Measurements from ENCODE around the gene ZNF747.

The ZNF747 gene

DNA sequence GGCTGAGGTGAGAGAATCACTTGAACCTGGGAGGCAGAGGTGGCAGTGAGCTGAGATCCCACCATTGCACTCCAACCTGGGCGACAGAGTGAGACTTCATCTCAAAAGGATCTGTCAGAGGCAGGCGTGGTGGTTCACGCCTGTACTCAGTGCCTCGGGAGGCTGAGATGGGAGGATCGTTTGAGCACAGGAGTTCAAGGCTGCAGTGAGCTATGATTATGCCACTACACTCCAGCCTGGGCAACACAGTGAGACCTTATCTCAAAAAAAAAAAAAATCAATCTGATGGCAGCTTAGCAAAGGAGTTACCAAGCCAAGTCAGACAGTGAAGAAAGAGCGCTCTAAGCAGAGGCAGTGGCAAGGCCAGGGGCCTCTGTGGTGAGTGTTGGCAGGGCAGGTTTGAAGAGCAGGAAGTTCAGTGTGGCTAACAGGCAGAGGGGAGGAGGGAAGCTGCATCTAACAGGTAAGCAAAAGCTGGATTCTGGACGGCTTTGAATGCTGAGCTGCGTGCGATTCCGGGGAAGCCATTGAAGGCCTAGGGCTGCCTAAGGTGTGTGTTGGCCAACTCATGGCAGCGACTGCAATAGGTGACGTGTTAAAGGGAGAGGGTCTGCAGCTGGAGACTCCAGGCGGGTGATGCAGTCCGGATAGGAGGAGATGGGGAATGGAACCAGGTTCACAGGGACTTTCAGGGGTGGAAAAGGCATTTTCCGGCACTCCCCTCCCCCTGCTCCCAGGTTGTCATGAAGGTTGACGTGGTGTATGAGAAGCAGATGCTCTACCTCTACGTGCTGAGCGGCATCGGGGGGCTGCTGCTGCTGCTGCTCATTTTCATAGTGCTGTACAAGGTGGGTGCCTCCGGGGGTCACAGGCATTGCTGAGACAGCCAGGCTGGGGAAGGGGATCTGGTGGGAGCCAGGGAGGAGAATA is 15.3 kb downstream of the ZNF747 start:
- ChIA-PET CTCF (interaction anchor here (1.8 kb wide), 1 partner anchor 89 kb away, joined by 8 read pairs; the partner anchor contains the start of gene DCTPP1), POLR2A (interaction anchor here (1.1 to 2.0 kb wide), 5 partner anchors 10 to 89 kb away, joined by 3 to 7 read pairs (median 5); partner anchors contain the start of genes DCTPP1, SEPHS2 and ZNF764)
- TF ChIP-seq CTBP1 (IDR thresholded peaks at IDR 0.05; ENCODE audit: borderline replicate concordance) (no peak), FOXA1 (IDR thresholded peaks at IDR 0.05) (no peak), HDGF (IDR thresholded peaks at IDR 0.05; ENCODE audit: borderline replicate concordance) (no peak), ARNT (IDR thresholded peaks at IDR 0.05) (no peak), L3MBTL2 (conservative IDR thresholded peaks at IDR 0.05) (no peak), ZNF384 (IDR thresholded peaks at IDR 0.05) (no peak), NFRKB (IDR thresholded peaks at IDR 0.05) (no peak), LEF1 (IDR thresholded peaks at IDR 0.05; ENCODE audit: borderline replicate concordance) (no peak), SUZ12 (IDR thresholded peaks at IDR 0.05) (no peak), BHLHE40 (IDR thresholded peaks at IDR 0.05; ENCODE audit: borderline replicate concordance) (no peak), ELF4 (IDR thresholded peaks at IDR 0.05) (no peak), FOXM1 (IDR thresholded peaks at IDR 0.05; ENCODE audit: borderline replicate concordance) (no peak), FOXK2 (IDR thresholded peaks at IDR 0.05) (no peak), SP1 (IDR thresholded peaks at IDR 0.05) (no peak)
- TF ChIP-seq, protein P1, sequence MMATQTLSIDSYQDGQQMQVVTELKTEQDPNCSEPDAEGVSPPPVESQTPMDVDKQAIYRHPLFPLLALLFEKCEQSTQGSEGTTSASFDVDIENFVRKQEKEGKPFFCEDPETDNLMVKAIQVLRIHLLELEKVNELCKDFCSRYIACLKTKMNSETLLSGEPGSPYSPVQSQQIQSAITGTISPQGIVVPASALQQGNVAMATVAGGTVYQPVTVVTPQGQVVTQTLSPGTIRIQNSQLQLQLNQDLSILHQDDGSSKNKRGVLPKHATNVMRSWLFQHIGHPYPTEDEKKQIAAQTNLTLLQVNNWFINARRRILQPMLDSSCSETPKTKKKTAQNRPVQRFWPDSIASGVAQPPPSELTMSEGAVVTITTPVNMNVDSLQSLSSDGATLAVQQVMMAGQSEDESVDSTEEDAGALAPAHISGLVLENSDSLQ (IDR thresholded peaks at IDR 0.05), result no peak
- no peak for DNase-seq (ENCODE audit: extremely low spot score)

DNA sequence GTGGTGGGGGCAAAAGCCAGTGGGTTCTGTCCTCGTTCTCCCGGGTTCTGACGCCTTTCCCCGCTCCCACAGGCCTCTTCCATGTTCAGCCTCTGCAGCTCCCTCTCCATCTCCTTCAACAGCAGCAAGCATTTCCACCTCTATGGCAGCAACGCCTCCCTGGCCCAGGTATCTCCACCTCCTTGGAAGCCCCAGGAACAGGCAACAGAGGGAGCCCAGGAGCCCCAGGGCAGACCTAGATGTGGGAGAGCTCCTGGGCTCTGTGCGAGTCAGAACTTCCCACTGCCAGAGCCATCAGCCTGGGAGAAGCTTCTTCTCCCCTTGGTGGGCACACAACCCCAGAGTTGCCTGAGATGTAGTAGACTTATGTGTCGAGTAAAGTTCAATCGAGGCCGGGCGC is 16.1 kb downstream of the ZNF747 start:
- ChIA-PET CTCF (interaction anchor here (1.8 kb wide), 1 partner anchor 89 kb away, joined by 8 read pairs; the partner anchor contains the start of gene DCTPP1), POLR2A (interaction anchor here (1.1 to 2.0 kb wide), 5 partner anchors 10 to 89 kb away, joined by 3 to 7 read pairs (median 5); partner anchors contain the start of genes DCTPP1, SEPHS2 and ZNF764)
- no peak for DNase-seq (ENCODE audit: extremely low spot score)
- TF ChIP-seq HDGF (IDR thresholded peaks at IDR 0.05; ENCODE audit: borderline replicate concordance), result no peak
- TF ChIP-seq BHLHE40 (IDR thresholded peaks at IDR 0.05; ENCODE audit: borderline replicate concordance), result no peak
- TF ChIP-seq FOXM1 (IDR thresholded peaks at IDR 0.05; ENCODE audit: borderline replicate concordance), result no peak
- TF ChIP-seq, protein P1 (IDR thresholded peaks at IDR 0.05), result no peak
- TF ChIP-seq TARDBP (IDR thresholded peaks at IDR 0.05), result no peak
- TF ChIP-seq ARNT (IDR thresholded peaks at IDR 0.05), result no peak
- no peak for TF ChIP-seq CTBP1 (IDR thresholded peaks at IDR 0.05; ENCODE audit: borderline replicate concordance)
- no peak for TF ChIP-seq ELF4 (IDR thresholded peaks at IDR 0.05)
- no peak for TF ChIP-seq LEF1 (IDR thresholded peaks at IDR 0.05; ENCODE audit: borderline replicate concordance)
- TF ChIP-seq FOXK2 (IDR thresholded peaks at IDR 0.05), result no peak
- TF ChIP-seq SUZ12 (IDR thresholded peaks at IDR 0.05), result no peak
- TF ChIP-seq NFRKB (IDR thresholded peaks at IDR 0.05), result no peak

DNA sequence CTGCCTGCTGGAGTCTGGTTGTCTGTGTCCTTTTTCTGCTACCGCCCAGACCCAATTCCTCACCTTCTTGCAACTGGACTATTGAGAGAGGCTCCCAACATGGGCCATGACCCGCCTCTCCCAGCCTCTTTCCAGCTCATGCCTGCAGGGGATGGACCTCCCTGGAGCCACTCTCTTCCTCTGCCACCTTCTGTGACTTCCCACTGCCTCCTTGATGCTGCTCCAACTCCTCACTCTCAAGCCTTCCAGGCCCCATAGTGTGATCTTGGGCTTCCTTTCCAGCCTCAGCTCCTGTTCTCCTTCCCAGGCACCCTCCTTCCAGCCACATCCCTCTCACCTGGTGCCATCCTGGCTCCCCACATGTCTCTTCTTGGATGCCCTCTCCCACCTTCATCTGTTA is 19.4 kb downstream of the ZNF747 start:
- CTCF ChIA-PET, result no interaction called here
- no peak for DNase-seq (ENCODE audit: extremely low spot score)
- POLR2A ChIA-PET, result interaction anchor here (2.0 kb wide), 1 partner anchor 10 kb away, joined by 8 read pairs; no protein-coding TSS in a partner anchor
- TF ChIP-seq HDGF (IDR thresholded peaks at IDR 0.05; ENCODE audit: borderline replicate concordance) (no peak), FOXK2 (IDR thresholded peaks at IDR 0.05) (no peak), CTBP1 (IDR thresholded peaks at IDR 0.05; ENCODE audit: borderline replicate concordance) (no peak), FOXM1 (IDR thresholded peaks at IDR 0.05; ENCODE audit: borderline replicate concordance) (no peak), TARDBP (IDR thresholded peaks at IDR 0.05) (no peak), L3MBTL2 (conservative IDR thresholded peaks at IDR 0.05) (no peak), FOXA1 (IDR thresholded peaks at IDR 0.05) (no peak), SUZ12 (IDR thresholded peaks at IDR 0.05) (no peak), BHLHE40 (IDR thresholded peaks at IDR 0.05; ENCODE audit: borderline replicate concordance) (no peak), NFRKB (IDR thresholded peaks at IDR 0.05) (no peak), ELF4 (IDR thresholded peaks at IDR 0.05) (no peak), LEF1 (IDR thresholded peaks at IDR 0.05; ENCODE audit: borderline replicate concordance) (no peak), SP1 (IDR thresholded peaks at IDR 0.05) (no peak), ARNT (IDR thresholded peaks at IDR 0.05) (no peak), ZNF384 (IDR thresholded peaks at IDR 0.05) (no peak)
- TF ChIP-seq, protein P1 (IDR thresholded peaks at IDR 0.05), result no peak

DNA sequence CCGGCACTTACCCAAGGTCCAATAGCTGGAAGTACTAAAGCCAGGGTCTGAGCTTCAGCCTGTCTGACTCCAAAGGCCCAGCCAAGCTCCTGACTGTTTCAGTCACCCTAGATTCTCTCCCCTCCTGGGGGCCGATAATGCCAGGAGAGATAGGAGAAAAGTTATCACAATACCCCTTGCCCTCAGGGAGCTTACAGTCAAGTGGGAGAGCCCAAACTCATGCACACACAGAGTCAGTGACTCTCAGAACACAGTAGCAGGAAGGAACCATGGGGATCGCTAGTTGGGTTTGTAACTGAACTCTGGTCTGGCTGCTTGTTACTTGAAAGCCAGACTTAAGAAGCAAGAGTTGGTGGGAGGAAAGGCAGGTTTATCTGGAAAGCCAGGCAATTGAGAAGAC is 23.1 kb downstream of the ZNF747 start:
- POLR2A ChIA-PET, result interaction anchor here (1.4 to 3.3 kb wide), 2 partner anchors 11 to 13 kb away, joined by 4 to 19 read pairs; no protein-coding TSS in a partner anchor
- DNase-seq (ENCODE audit: extremely low spot score), result no peak
- CTCF ChIA-PET, result interaction anchor here (1.2 kb wide), 1 partner anchor 17 kb away, joined by 3 read pairs; no protein-coding TSS in a partner anchor
- TF ChIP-seq FOXM1 (IDR thresholded peaks at IDR 0.05; ENCODE audit: borderline replicate concordance) (no peak), ZNF384 (IDR thresholded peaks at IDR 0.05) (no peak), CTBP1 (IDR thresholded peaks at IDR 0.05; ENCODE audit: borderline replicate concordance) (no peak)

DNA sequence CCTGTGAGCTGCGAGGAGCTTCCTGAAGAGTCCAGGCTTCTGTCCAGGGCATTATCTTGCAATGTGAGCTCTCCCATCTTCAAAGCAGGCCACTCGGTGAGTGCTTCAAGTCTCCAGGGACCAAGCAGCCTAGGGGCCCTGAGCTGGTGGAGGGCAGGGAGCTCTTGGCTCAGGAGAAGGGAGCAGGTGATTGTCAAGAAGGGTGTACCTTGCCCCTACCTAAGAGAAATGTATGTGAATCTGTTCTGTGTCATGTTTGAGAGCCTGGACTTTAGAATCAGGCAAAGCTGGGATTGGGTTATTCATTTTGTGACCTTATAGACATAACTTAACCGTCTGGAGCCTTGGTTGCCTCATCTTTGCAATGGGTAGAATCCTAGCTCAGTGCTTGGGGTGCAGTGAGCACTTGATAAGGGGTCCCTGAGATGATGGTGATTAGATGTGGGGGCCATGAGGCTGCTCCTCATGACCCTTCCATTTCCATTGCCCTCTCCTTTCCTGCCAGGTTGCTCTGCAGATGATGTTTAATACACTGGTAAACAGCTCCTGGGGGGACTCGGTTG is 24.2 kb downstream of the ZNF747 start:
- DNase-seq (ENCODE audit: extremely low spot score), result no peak
- ChIA-PET CTCF (interaction anchor here (0.6 to 1.2 kb wide), 2 partner anchors 16 to 100 kb away, joined by 3 to 5 read pairs; no protein-coding TSS in a partner anchor), POLR2A (interaction anchor here (0.9 to 3.3 kb wide), 5 partner anchors 12 to 62 kb away, joined by 3 to 19 read pairs (median 4); partner anchors contain the start of gene ZNF747)
- no peak for TF ChIP-seq FOXK2 (IDR thresholded peaks at IDR 0.05)
- no peak for TF ChIP-seq SP1 (IDR thresholded peaks at IDR 0.05)
- TF ChIP-seq SUZ12 (IDR thresholded peaks at IDR 0.05), result no peak
- no peak for TF ChIP-seq BHLHE40 (IDR thresholded peaks at IDR 0.05; ENCODE audit: borderline replicate concordance)
- no peak for TF ChIP-seq TARDBP (IDR thresholded peaks at IDR 0.05)
- TF ChIP-seq ZNF384 (IDR thresholded peaks at IDR 0.05), result no peak
- TF ChIP-seq FOXM1 (IDR thresholded peaks at IDR 0.05; ENCODE audit: borderline replicate concordance), result no peak

Data from HEK293T (cell line).